Bone marrow (tissue), 2 donors: ENCODE measurements around the gene STAT5B.
"Not testable (repeated sequence)": the region's sequence is repeated elsewhere in the genome, so short reads cannot be mapped to it uniquely, and the experiment has no call there.

Experiments used
- DNase-seq, 2 donors: peaks; one replicate each; lab custom pipeline; 2025; lab: John Stamatoyannopoulos, UW

Gene STAT5B

DNA sequence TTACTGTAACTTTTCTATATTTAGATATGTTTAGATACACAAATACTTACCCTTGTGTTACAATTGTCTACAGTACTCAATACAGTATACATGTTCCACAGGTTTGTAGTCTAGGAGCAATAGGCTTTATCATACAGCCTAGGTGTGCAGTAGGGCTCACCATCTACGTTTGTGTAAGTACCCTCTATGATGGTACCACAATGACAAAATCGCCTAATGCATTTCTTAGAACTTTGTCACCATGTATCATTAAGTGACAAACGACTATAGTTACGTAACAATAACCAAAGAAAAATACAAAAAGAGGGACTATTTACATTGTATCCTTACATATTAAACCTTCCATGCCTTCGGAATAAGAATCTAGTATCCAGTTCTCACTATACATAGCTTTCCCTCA, 8.0 kb downstream of the STAT5B start:
- no peak for DNase-seq

DNA sequence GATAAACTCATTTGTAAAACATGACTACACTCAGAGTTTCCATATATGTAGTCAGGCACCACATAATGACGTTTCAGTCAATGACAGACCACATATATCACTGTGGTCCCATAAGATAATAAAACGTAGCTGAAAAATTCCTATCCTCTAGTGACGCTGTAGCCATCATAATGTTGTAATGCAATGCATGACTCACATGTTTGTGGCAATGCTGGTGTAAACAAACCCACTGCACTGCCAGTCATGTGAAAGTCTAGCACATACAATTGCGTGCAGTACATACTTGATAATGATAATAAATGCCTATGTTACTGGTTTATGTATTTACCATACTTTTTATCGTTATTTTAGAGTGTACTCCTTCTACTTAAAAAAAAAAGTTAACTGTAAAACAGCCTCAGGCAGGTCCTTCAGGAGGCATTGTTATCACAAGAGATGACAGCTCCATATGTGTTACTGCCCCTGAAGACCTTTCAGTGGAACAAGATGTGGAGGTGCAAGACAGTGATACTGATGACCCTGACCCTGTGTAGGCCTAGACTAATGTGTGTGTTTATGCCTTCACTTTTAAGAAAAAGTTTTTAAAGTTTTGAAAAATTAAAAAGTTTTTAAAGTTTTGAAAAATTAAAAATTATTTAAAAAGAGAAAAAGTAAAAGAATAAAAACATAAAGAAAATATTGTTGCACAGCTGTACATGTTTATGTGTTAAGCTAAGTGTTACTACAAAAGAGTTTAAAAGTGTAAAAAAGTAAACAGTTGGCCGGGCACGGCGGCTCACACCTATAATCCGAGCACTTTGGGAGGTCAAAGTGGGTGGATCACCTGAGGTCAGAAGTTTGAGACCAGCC, 9.0 kb downstream of the STAT5B start:
- DNase-seq: no peak

DNA sequence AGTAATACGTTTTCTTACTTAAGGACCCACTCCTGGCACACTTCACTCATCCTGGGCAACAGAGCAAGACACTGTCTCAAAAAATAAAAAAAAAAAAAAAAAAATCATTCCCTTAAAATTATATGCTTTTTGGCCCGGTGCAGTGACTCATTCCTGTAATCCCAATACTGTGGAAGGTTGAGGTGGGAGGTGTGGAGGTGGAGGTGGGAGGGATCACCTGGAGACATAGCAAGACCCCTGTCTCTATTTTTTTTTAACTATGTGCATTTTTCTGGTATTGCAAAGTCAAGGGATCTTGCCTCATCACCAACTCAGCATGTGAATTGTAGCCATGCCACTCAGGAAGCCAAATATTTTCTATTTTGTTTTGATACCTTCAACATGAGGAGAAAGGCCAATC, 9.7 kb downstream of the STAT5B start:
- no peak for DNase-seq

- DNase-seq: not testable (repeated sequence)
These were observed 11.8 kb downstream of the STAT5B start for GRCh38 chr17:42264366-42264765.

GRCh38 chr17:42260318-42260717, 15.9 kb downstream of the STAT5B start:
- no peak for DNase-seq

DNA sequence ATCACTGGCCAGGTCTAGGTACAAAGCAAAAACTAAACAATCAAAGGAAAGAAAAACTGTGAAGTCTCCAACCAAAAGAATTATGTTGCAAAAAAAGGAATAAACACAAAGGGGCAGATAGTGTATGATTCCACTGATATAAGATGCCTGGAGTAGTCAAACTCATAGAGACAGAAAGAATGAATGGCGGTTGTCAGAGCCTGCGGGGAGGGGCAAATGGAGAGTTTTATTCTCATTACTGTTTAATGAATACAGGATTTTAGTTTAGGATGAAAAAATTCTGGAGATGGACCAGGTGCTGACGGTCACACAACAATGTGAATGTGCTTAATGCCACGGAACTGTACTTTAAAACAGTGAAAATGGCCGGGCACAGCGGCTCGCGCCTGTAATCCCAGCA, 20.7 kb downstream of the STAT5B start:
- DNase-seq: no peak

DNA sequence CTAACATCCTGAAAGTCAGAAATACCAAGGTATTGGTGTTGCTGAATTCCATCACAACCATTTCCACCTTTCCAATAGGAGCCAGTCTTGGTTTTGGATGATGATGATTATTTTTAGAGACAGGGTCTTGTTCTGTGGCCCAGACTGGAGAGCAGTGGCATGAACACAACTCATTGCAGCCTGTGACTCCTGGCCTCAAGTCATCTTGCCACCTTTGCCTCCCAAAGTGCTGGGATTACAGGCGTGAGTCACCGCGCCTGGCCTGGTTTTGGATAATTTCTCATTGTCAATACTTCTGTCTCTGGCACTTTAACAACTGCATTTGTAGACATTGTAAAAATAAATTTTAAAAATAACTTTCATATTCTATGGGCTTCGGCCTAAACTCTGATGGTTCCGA, 22.6 kb downstream of the STAT5B start:
- no peak for DNase-seq

DNA sequence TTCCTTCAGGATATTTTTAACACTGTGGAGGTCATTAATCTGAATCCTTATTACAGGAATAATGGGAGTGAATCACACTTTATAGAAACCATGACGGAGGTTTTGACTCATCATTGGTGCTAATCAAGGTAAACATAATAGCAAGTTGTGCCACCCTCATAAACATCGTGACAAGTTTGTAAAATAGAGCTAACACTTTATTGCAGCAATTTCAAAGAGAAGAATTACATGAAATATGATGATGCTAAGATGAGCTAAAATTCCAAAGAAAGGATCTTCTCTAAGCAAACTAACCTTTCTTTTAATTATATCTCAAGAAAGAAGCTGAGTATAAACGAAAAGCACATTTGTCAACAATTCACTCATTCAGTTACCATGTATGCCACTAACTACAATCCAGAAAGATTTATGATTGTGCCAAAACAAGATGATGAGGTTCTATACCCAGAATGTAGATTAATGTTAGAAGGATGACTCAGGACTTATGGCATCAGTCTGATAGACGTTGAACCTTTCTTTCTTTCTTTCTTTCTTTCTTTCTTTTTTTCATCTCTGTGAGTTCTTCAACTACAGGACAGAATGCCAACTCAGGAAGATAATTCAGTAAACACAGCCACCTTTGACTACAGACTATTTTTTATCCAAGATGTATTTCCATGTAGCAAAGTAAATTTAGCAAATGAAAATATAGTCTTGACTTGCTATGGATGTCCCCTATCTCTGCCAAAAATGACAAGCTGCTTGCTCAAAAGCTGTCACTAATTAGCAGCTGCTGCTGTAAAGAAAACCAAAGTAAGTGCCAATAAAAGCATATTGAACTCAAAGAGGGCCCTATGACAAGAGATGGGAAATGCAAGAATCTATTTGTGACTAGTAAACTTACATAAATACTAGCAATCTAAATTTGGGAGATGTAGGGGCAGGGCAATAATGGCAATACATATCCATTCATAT, 23.3 kb downstream of the STAT5B start:
- peak in 1 of 2 donors; percentile 17 for DNase-seq

DNA sequence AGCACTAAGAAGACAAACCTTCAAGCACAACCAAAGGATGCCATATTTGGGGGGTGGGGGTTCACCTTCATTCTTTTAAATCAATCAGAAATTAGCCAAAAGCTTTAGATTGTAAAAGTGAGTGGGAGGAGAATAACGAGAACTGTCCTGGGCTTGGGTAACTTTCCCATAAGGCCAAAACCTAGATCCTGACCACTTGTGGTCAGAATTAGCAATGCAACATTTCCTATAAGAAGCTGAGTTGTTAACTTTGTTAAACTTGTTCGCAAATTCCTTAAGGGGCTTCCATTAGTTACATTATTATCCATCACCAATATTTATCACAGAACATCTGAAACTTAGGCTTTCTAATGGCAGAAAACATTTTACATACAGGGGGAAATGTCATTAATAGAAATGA, 25.1 kb downstream of the STAT5B start:
- no peak for DNase-seq

DNA sequence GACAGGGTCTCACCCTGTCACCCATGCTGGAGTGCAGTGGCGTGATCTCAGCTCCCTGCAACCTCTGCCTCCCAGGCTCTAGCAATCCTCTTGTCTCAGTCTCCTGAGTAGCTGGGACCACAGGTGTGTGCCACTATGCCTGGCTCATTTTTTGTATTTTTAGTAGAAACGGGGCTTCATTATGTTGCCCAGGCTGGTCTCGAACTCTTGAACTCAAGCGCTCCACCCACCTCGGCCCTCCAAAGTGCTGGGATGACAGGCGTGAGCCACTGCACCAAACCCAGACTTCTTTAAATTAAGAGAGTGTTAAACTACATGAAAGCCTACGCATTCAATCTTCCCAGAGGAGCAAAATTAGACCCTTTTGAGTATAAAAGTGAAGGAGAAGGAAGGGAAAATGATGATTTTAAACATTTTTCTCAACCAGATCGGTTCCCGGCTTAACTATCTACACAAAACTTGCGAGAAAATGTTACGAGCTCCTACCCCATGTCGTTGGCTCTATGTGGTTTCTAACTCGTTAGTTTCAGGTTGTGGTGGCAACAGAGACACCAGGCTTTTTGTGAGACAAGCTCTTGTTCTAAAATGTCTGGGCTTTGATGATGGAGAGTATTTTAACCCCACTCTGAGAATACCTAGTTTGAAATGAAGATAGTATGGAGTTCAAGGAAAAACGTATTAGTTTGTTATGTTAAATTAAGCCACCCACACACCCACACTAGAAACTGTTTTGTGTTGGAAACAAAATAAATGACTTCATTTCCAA, 26.3 kb downstream of the STAT5B start:
- no peak for DNase-seq

- peak; percentile 27 to 93 for DNase-seq
These were observed 27.6 kb downstream of the STAT5B start for GRCh38 chr17:42248351-42249179.

DNA sequence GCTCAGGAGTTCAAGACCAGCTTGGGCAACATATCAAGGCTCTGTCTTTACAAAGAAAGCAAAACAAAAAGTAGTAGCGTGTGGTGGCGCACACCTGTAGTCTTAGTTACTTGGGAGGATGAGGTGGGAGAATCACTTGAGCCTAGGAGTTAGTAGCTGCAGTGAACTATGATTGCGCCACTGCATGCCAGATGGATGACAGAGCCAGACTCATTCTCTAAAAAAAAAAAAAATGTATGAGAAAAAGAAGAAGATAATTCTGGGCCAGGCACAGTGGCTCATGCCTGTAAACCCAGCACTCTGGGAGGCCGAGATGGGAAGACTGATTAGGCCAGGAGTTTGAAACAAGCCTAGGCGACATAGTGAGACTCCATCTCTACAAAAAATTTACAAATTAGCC, 28.5 kb downstream of the STAT5B start:
- peak in 1 of 2 donors; percentile 10 for DNase-seq

GRCh38 chr17:42246515-42246914, 29.7 kb downstream of the STAT5B start:
- no peak for DNase-seq

- DNase-seq: not testable (repeated sequence)
These were observed 31.0 kb downstream of the STAT5B start for GRCh38 chr17:42245183-42245582.

- not testable (repeated sequence) for DNase-seq
These were observed 32.1 kb downstream of the STAT5B start for GRCh38 chr17:42244116-42244515.

GRCh38 chr17:42243493-42243982, 32.7 kb downstream of the STAT5B start:
- no peak for DNase-seq

DNA sequence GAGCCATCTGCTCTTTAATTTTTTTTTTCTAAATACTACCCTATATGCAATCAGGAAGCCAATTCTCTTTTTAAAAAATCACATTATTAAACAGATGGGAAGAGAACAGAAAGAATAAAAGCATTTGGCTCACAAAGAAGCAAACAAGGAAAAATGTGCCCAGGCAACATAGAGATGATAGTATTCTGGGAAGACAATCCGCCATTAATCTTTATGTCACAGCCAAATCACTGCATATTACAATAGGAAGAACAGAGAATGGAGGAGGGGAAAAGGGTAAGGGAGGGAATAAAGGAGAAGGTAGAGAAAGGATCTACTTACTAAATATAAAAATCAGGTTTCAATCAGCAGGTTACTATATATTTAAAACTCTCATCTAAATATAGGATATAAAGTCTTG, 34.3 kb downstream of the STAT5B start:
- no peak for DNase-seq

DNA sequence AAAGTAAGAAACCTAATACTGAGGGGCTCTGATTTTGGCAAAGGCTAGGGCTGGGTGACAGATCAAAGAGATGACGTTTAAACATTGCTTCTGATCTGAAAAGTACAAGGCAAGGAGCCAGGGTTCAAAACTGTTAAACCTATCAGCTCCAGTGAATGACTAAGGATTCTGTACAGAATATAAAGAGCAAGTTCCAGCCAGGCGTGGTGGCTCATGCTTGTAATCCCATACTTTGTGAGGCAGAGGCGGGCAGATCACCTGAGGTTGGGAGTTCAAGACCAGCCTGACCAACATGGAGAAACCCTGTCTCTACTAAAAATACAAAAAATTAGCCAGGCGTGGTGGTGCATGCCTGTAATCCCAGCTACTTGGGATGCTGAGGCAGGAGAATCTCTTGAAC, 35.3 kb downstream of the STAT5B start:
- not testable (repeated sequence) for DNase-seq

DNA sequence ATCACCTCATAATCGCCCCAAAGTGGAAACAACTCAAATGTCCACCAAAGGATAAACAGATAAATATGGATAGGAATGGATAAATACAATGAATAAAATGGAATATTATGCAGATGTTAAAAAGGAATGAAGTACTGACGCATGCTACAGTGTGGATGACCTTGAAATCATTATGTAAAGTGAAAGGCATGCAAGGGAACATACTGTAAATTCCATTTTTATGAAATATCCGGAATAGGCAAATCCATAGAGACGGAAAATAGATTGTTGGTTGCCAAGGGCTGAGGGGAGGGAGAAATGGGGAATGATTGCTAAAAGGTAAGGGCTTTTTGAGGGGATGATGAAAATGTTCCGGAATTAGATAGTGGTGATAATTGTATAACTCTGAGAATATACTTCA, 36.0 kb downstream of the STAT5B start:
- no peak for DNase-seq

DNA sequence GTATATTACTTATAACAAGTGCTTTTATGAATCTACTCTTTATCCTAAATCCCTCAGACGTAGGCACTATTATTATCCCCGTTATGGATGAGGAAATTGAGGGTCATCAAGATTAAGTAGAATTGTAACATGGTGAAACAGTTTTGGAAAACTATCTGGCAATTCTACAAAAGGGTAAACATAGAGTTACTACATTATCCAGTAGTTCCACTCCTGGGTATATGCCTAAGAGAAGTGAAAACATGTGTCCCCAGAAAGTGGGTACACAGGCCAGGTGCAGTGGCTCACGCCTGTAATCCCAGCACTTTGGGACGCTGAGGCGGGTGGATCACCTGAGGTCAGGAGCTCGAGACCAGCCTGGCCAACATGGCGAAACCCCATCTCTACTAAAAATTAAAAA, 36.6 kb downstream of the STAT5B start:
- not testable (repeated sequence) for DNase-seq

GRCh38 chr17:42236760-42237159, 39.4 kb downstream of the STAT5B start:
- no peak for DNase-seq
